SK-N-SH (cell line): Measurements from ENCODE around the gene MCRIP2. TPM values are rescaled to one million over a fixed set of nuclear protein-coding genes. Genes with fewer than 3 reads are reported as not detected.

Experiments
- CTCF ChIA-PET: fragments of 300-600, 350-600 bp; formaldehyde crosslinking; extraction: SDS; loops from one replicate; lab custom pipeline; 2021; lab: Yijun Ruan, JAX
- POLR2A ChIA-PET: fragments of 350-600 bp; sonication (Branson Sonifier 250); formaldehyde crosslinking; extraction: SDS; loops from one replicate; lab custom pipeline; 2020; ENCODE audit warnings: antibody characterized with exemption, inconsistent platforms; lab: Yijun Ruan, JAX
- DNase-seq: peaks from one replicate; pipeline ENCODE4 v3.0.0; 2012
- H2AFZ ChIP-seq: fragments of 200-600 bp; sonication (generic); 2 replicates; pipeline ENCODE4 v1.8.1; 2016; ENCODE audit warnings: antibody characterized with exemption, mild to moderate bottlenecking, low read depth
- H3F3A ChIP-seq: fragments of 200-600 bp; sonication (generic); replicated peaks from 2 replicates; pipeline ENCODE3; 2016; ENCODE audit warnings: antibody characterized with exemption, mild to moderate bottlenecking; ENCODE audit not compliant: insufficient read depth
- H3K27ac ChIP-seq, 2 experiments: fragments of 200-500 bp in 1 of 2; fragments of 200-600 bp in 1 of 2; sonication (Bioruptor generic) in 1 of 2; sonication (generic), shearing (Covaris generic) in 1 of 2; 2 replicates each; pipeline versions ENCODE4 v1.5.1 to v1.6.1; 2014 to 2016; ENCODE audit warnings: low read depth in 2 of 2, inconsistent platforms in 1 of 2, low read length in 1 of 2, mild to moderate bottlenecking in 1 of 2, mixed read lengths in 1 of 2
- H3K27me3 ChIP-seq: fragments of 200-600 bp; sonication (generic), shearing (Covaris generic); 2 replicates; pipeline ENCODE4 v1.6.1; 2016; ENCODE audit warnings: mixed run types; ENCODE audit not compliant: insufficient read depth
- H3K36me3 ChIP-seq, 2 experiments: fragments of 200-500 bp in 1 of 2; fragments of 200-600 bp in 1 of 2; sonication (Bioruptor generic) in 1 of 2; sonication (generic) in 1 of 2; replicated peaks in 1 of 2; 2 replicates each; pipeline versions ENCODE3 to v1.5.1; 2014 to 2016; ENCODE audit warnings: low read length in 1 of 2, mild to moderate bottlenecking in 1 of 2; ENCODE audit not compliant: insufficient read depth in 2 of 2, control insufficient read depth in 1 of 2
- H3K4me1 ChIP-seq, 2 experiments: fragments of 200-500 bp in 1 of 2; fragments of 200-600 bp in 1 of 2; sonication (Bioruptor generic) in 1 of 2; sonication (generic), shearing (Covaris generic) in 1 of 2; 2 replicates each; pipeline versions ENCODE4 v1.5.1 to v1.6.1; 2014 to 2016; ENCODE audit warnings: low read depth in 1 of 2, low read length in 1 of 2, mixed run types in 1 of 2; ENCODE audit not compliant: insufficient read depth in 2 of 2, control insufficient read depth in 1 of 2
- H3K4me2 ChIP-seq: fragments of 200-600 bp; sonication (generic), shearing (Covaris generic); 2 replicates; pipeline ENCODE4 v1.6.1; 2017; ENCODE audit warnings: mixed run types
- H3K4me3 ChIP-seq, 2 experiments: fragments of 200-500 bp in 1 of 2; fragments of 200-600 bp in 1 of 2; sonication (Bioruptor generic) in 1 of 2; sonication (generic), shearing (Covaris generic) in 1 of 2; 2 replicates each; pipeline versions ENCODE4 v1.5.1 to v1.8.1; 2014 to 2016; ENCODE audit warnings: low read depth in 2 of 2, inconsistent platforms in 1 of 2, low read length in 1 of 2, mild to moderate bottlenecking in 1 of 2, mixed read lengths in 1 of 2, moderate library complexity in 1 of 2
- H3K79me2 ChIP-seq: fragments of 200-600 bp; sonication (generic); 2 replicates; pipeline ENCODE4 v1.8.1; 2017; ENCODE audit warnings: mild to moderate bottlenecking; ENCODE audit not compliant: insufficient read depth
- H3K9ac ChIP-seq: fragments of 200-600 bp; sonication (generic); 2 replicates; pipeline ENCODE4 v1.6.1; 2017; ENCODE audit warnings: mixed run types
- H3K9me2 ChIP-seq: fragments of 200-600 bp; sonication (generic); 2 replicates; pipeline ENCODE4 v1.6.1; 2017; ENCODE audit warnings: mixed run types
- H3K9me3 ChIP-seq: fragments of 200-600 bp; sonication (generic); 2 replicates; pipeline ENCODE4 v1.6.1; 2017; ENCODE audit warnings: mixed run types, mild to moderate bottlenecking, moderate library complexity
- H4K20me1 ChIP-seq: fragments of 200-600 bp; sonication (generic); 2 replicates; pipeline ENCODE4 v1.6.1; 2017; ENCODE audit warnings: mild to moderate bottlenecking, mixed run types; ENCODE audit not compliant: insufficient read depth
- CHD2 ChIP-seq: fragments of 150-350 bp; IDR thresholded peaks from 2 replicates; pipeline ENCODE4 v1.6.1; 2018; ENCODE audit warnings: low read length; ENCODE audit not compliant: partially characterized antibody
- EP300 ChIP-seq, 2 experiments: IDR thresholded peaks; 2 replicates each; pipeline versions ENCODE4 v1.4.0 to v1.6.1; 2012; ENCODE audit warnings: borderline replicate concordance in 1 of 2, low read depth in 1 of 2, low read length in 1 of 2
- FOSL2 ChIP-seq: IDR thresholded peaks from 2 replicates; pipeline ENCODE4 v1.4.0; 2012; ENCODE audit warnings: low read depth, mild to moderate bottlenecking, moderate library complexity, borderline replicate concordance
- FOXJ3 ChIP-seq: sonication (generic); formaldehyde crosslinking; IDR thresholded peaks from 2 replicates; pipeline ENCODE4 v1.5.1; 2020; ENCODE audit warnings: mild to moderate bottlenecking, missing genetic modification reagents
- JUND ChIP-seq: IDR thresholded peaks from 2 replicates; pipeline ENCODE4 v1.4.0; 2012
- POLR2AphosphoS5 ChIP-seq: IDR thresholded peaks from 2 replicates; pipeline ENCODE4 v1.6.1; 2012; ENCODE audit warnings: low read depth, low read length
- SIN3A ChIP-seq: IDR thresholded peaks from 2 replicates; pipeline ENCODE4 v1.6.1; 2012; ENCODE audit warnings: low read depth, mild to moderate bottlenecking, low read length, moderate library complexity, borderline replicate concordance
- SMC3 ChIP-seq: IDR thresholded peaks from 2 replicates; pipeline ENCODE4 v1.6.1; 2012; ENCODE audit warnings: low read depth, low read length, improper control_type of control experiment
- TAF1 ChIP-seq: IDR thresholded peaks from 2 replicates; pipeline ENCODE4 v1.6.1; 2012; ENCODE audit warnings: low read depth, mild to moderate bottlenecking, low read length, moderate library complexity, borderline replicate concordance
- TEAD4 ChIP-seq: IDR thresholded peaks from 2 replicates; pipeline ENCODE4 v1.4.0; 2012; ENCODE audit warnings: mild to moderate bottlenecking, borderline replicate concordance; ENCODE audit not compliant: insufficient read depth
- YY1 ChIP-seq: IDR thresholded peaks from 2 replicates; pipeline ENCODE4 v1.4.0; 2012; ENCODE audit warnings: low read depth, mild to moderate bottlenecking
- WGBS: methylation state at CpG from one replicate; pipeline ENCODE4 v1.1.6; 2017; ENCODE audit warnings: low lambda C conversion rate; 5-methylcytosine and 5-hydroxymethylcytosine counted together
- polyA plus RNA-seq, 3 experiments: library from polyadenylated mRNA; depleted of rRNA; stranded (reverse); fragments of >200 nt; gene quantifications; 2 replicates each; pipeline ENCODE4 v1.2.3, GENCODE V29; 2012
- TF ChIP-seq, protein P1 (sequence below): IDR thresholded peaks from 2 replicates; pipeline ENCODE4 v1.4.0; 2012; ENCODE audit warnings: low read depth, borderline replicate concordance
- TF ChIP-seq, protein P2 (sequence below): IDR thresholded peaks from 2 replicates; pipeline ENCODE4; 2012
- TF ChIP-seq, protein P3 (sequence below): fragments of 200-600 bp; sonication (generic); IDR thresholded peaks from 2 replicates; pipeline ENCODE4 v1.6.1; 2017; ENCODE audit warnings: antibody characterized with exemption, mild to moderate bottlenecking, moderate library complexity
- TF ChIP-seq, protein P4 (sequence below): IDR thresholded peaks from 2 replicates; pipeline ENCODE4 v1.6.1; 2012; ENCODE audit warnings: mild to moderate bottlenecking, low read depth, low read length, moderate library complexity

MCRIP2 gene
- polyA plus RNA-seq, 1 of the 3 experiments (the other 2 are of a cell fraction) = 36.9 TPM

DNA sequence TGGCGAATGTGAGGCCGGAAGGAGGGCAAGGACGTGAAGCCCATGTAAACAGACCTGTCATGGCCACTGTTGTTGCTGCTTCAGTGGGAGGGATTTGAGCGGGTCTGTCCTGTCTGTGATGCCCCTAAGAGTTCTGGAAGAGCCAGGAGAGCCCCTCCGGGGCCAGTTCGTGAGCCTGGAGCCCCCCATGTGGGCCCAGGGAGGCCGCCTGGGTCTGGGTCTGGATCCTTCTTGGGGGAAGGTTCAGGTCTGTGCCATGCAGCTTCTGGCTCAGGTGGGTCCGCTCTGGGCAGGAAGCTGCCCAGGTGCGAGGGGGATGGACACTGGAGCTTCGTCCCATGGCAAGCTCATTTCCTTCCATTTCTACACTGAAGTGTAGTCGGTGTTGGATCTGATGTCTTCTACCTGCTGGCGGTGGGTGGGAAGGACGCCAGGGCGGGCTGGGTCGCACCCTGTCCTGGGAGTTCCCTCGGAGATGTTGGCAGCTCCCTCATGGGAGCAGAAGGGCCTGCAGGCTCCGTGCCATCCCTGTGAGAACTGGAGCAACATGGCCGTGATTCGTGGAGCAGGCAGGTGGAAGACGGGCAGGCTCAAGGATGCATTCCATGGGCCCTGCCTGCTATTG, 22.0 kb upstream of the MCRIP2 start:
- peaks cover 10% of the 10 kb centered on the region; the same call in 1 of the 2 replicates for H4K20me1 ChIP-seq
- H3K4me2 ChIP-seq = no peak overlapping the region
- H3K9ac ChIP-seq = no peak overlapping the region
- H3K9me3 ChIP-seq = no peaks in the 10 kb centered on the region
- POLR2A ChIA-PET = interaction anchor here (0.6 kb wide), 1 partner anchor 87 kb away, joined by 4 read pairs; no protein-coding TSS in a partner anchor
- 95% methylated on average over 14 of the region's 20 CpGs for WGBS
- H3K36me3 ChIP-seq = no peaks in the 10 kb centered on the region
- H3K4me1 ChIP-seq = peaks cover 0 to 11% of the 10 kb centered on the region in 2 experiments; a peak in 1 of 4 replicates
- H3K79me2 ChIP-seq = peaks cover 9% of the 10 kb centered on the region; the same call in 1 of the 2 replicates
- no peak for TF ChIP-seq JUND
- TF ChIP-seq POLR2AphosphoS5 = no peak
- TF ChIP-seq, protein P1, sequence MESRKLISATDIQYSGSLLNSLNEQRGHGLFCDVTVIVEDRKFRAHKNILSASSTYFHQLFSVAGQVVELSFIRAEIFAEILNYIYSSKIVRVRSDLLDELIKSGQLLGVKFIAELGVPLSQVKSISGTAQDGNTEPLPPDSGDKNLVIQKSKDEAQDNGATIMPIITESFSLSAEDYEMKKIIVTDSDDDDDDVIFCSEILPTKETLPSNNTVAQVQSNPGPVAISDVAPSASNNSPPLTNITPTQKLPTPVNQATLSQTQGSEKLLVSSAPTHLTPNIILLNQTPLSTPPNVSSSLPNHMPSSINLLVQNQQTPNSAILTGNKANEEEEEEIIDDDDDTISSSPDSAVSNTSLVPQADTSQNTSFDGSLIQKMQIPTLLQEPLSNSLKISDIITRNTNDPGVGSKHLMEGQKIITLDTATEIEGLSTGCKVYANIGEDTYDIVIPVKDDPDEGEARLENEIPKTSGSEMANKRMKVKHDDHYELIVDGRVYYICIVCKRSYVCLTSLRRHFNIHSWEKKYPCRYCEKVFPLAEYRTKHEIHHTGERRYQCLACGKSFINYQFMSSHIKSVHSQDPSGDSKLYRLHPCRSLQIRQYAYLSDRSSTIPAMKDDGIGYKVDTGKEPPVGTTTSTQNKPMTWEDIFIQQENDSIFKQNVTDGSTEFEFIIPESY = no peak
- TF ChIP-seq FOSL2 = no peak
- TF ChIP-seq TEAD4 = no peak
- TF ChIP-seq EP300 (IDR thresholded peaks at IDR 0.05; ENCODE audit: borderline replicate concordance in 1 of 2, low read depth in 1 of 2, low read length in 1 of 2) = no peak
- TF ChIP-seq, protein P2, sequence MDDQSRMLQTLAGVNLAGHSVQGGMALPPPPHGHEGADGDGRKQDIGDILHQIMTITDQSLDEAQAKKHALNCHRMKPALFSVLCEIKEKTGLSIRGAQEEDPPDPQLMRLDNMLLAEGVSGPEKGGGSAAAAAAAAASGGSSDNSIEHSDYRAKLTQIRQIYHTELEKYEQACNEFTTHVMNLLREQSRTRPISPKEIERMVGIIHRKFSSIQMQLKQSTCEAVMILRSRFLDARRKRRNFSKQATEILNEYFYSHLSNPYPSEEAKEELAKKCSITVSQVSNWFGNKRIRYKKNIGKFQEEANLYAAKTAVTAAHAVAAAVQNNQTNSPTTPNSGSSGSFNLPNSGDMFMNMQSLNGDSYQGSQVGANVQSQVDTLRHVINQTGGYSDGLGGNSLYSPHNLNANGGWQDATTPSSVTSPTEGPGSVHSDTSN = no peak
- H3K27me3 ChIP-seq = no peaks in the 10 kb centered on the region
- no peak overlapping the region for H3K27ac ChIP-seq
- H3K4me3 ChIP-seq = no peak overlapping the region
- DNase-seq = no peak
- H2AFZ ChIP-seq = no peak overlapping the region
- H3K9me2 ChIP-seq = no peaks in the 10 kb centered on the region
- CTCF ChIA-PET = interaction anchor here (1.1 kb wide), 1 partner anchor 29 kb away, joined by 3 read pairs; no protein-coding TSS in a partner anchor
- H3F3A ChIP-seq = peaks cover 4% of the 10 kb centered on the region

DNA sequence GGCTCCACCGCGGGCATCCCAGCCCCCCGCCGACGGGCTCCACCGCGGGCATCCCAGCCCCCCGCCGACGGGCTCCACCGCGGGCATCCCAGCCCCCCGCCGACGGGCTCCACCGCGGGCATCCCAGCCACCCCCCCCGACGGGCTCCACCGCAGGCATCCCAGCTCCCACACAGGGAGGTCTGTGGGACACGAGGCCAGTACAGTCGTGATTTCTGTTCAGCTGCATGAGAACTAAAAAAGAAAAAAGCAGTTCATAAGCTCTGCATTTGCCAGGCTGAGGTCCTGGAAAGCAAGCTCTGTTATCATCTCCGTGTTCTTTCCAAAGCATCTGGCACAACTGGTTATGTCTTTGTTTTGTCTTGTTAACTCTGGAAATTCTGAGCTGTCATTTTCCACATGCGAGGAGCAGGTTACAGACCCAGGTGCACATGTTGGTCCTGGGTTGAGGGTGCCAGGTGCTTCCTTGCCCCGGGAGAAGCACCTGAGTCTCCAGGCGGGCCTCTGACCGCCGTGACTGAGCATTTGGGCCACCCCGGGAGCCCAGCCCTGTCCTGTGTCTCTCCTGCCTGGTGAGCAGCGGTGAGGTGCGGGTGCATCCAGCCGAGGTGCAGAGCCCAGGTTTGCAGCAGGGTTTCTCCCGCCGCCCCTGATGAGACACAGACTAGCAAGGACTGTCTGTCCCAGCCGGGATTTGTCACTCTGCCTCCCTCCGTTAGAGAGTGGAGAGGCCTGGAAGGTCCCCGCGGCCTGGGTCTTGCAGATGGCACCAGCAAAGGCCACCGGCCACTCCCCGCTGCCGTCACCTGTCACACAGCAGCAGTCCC, 20.7 kb upstream of the MCRIP2 start:
- H3K4me3 ChIP-seq = no peak overlapping the region
- no peaks in the 10 kb centered on the region for H3K27me3 ChIP-seq
- WGBS = 93% methylated on average over 17 of the region's 41 CpGs
- H3K9ac ChIP-seq = no peak overlapping the region
- H3K4me2 ChIP-seq = no peak overlapping the region
- ChIA-PET CTCF (interaction anchor here (2.5 kb wide), 1 partner anchor 20 kb away, joined by 9 read pairs; no protein-coding TSS in a partner anchor), POLR2A (interaction anchor here (1.1 kb wide), 1 partner anchor 219 kb away, joined by 3 read pairs; the partner anchor contains the start of gene DECR2)
- peaks cover 0 to 13% of the 10 kb centered on the region in 2 experiments; a peak in 1 of 4 replicates for H3K4me1 ChIP-seq
- peak; percentile 39 for DNase-seq
- no peak overlapping the region for H2AFZ ChIP-seq
- peaks cover 5% of the 10 kb centered on the region for H3F3A ChIP-seq
- no peak overlapping the region for H3K27ac ChIP-seq
- H4K20me1 ChIP-seq = peaks cover 10% of the 10 kb centered on the region; the same call in 1 of the 2 replicates
- H3K79me2 ChIP-seq = peaks cover 5% of the 10 kb centered on the region; the same call in 1 of the 2 replicates
- no peaks in the 10 kb centered on the region for H3K9me2 ChIP-seq
- H3K36me3 ChIP-seq = peaks cover 0 to 1% of the 10 kb centered on the region in 2 experiments
- no peaks in the 10 kb centered on the region for H3K9me3 ChIP-seq
- no peak for TF ChIP-seq TAF1
- TF ChIP-seq FOXJ3 = no peak
- TF ChIP-seq SMC3 = no peak
- TF ChIP-seq SIN3A = no peak
- no peak for TF ChIP-seq POLR2AphosphoS5
- TF ChIP-seq, protein P3, sequence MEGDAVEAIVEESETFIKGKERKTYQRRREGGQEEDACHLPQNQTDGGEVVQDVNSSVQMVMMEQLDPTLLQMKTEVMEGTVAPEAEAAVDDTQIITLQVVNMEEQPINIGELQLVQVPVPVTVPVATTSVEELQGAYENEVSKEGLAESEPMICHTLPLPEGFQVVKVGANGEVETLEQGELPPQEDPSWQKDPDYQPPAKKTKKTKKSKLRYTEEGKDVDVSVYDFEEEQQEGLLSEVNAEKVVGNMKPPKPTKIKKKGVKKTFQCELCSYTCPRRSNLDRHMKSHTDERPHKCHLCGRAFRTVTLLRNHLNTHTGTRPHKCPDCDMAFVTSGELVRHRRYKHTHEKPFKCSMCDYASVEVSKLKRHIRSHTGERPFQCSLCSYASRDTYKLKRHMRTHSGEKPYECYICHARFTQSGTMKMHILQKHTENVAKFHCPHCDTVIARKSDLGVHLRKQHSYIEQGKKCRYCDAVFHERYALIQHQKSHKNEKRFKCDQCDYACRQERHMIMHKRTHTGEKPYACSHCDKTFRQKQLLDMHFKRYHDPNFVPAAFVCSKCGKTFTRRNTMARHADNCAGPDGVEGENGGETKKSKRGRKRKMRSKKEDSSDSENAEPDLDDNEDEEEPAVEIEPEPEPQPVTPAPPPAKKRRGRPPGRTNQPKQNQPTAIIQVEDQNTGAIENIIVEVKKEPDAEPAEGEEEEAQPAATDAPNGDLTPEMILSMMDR = no peak
- TF ChIP-seq, protein P4, sequence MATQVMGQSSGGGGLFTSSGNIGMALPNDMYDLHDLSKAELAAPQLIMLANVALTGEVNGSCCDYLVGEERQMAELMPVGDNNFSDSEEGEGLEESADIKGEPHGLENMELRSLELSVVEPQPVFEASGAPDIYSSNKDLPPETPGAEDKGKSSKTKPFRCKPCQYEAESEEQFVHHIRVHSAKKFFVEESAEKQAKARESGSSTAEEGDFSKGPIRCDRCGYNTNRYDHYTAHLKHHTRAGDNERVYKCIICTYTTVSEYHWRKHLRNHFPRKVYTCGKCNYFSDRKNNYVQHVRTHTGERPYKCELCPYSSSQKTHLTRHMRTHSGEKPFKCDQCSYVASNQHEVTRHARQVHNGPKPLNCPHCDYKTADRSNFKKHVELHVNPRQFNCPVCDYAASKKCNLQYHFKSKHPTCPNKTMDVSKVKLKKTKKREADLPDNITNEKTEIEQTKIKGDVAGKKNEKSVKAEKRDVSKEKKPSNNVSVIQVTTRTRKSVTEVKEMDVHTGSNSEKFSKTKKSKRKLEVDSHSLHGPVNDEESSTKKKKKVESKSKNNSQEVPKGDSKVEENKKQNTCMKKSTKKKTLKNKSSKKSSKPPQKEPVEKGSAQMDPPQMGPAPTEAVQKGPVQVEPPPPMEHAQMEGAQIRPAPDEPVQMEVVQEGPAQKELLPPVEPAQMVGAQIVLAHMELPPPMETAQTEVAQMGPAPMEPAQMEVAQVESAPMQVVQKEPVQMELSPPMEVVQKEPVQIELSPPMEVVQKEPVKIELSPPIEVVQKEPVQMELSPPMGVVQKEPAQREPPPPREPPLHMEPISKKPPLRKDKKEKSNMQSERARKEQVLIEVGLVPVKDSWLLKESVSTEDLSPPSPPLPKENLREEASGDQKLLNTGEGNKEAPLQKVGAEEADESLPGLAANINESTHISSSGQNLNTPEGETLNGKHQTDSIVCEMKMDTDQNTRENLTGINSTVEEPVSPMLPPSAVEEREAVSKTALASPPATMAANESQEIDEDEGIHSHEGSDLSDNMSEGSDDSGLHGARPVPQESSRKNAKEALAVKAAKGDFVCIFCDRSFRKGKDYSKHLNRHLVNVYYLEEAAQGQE = no peak
- TF ChIP-seq YY1 = no peak
- TF ChIP-seq FOSL2 = no peak
- no peak for TF ChIP-seq CHD2
